GM13977 (cell line): ENCODE measurements around the gene TIGD3.

ENCODE experiments used
- DNase-seq: peaks from one replicate; pipeline ENCODE4 v3.0.0; 2012; ENCODE audit warnings: low spot score
- in situ Hi-C: fragments of 300-500 bp; cut with MboI; formaldehyde crosslinking; loops from one replicate; pipeline ENCODE4 v1.12.0; 2022; ENCODE audit warnings: low sequenced_read_pairs, low pct_unique_long_range_greater_than_20kb, mixed read lengths, inconsistent platforms; ENCODE audit not compliant: unreplicated experiment
- TF ChIP-seq, protein P1 (sequence below): IDR thresholded peaks from 2 replicates; pipeline ENCODE4 v1.5.1; 2012; ENCODE audit warnings: mild to moderate bottlenecking, control low read depth; ENCODE audit not compliant: insufficient read depth; ENCODE audit errors: extremely low read depth, missing control alignments

Gene TIGD3

DNA sequence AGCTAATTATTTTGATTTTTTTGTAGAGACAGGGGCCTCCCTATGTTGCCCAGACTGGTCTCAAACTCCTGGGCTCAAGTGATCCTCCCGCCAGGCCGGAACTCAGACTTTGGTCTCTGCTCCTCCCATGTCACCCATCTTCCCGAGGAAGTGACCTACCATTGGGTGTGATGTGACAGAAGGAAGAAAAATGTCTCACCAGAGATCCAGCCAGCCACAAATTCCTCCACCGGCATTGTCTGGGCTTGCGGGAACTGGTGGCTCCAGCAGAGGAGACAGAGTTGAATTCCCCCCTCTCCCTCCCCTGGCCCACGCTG lies 27.1 kb downstream of the TIGD3 start:
- DNase-seq, result no peak
- TF ChIP-seq, protein P1, sequence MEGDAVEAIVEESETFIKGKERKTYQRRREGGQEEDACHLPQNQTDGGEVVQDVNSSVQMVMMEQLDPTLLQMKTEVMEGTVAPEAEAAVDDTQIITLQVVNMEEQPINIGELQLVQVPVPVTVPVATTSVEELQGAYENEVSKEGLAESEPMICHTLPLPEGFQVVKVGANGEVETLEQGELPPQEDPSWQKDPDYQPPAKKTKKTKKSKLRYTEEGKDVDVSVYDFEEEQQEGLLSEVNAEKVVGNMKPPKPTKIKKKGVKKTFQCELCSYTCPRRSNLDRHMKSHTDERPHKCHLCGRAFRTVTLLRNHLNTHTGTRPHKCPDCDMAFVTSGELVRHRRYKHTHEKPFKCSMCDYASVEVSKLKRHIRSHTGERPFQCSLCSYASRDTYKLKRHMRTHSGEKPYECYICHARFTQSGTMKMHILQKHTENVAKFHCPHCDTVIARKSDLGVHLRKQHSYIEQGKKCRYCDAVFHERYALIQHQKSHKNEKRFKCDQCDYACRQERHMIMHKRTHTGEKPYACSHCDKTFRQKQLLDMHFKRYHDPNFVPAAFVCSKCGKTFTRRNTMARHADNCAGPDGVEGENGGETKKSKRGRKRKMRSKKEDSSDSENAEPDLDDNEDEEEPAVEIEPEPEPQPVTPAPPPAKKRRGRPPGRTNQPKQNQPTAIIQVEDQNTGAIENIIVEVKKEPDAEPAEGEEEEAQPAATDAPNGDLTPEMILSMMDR, result no peak
- in situ Hi-C loops, result no loop called here

DNA sequence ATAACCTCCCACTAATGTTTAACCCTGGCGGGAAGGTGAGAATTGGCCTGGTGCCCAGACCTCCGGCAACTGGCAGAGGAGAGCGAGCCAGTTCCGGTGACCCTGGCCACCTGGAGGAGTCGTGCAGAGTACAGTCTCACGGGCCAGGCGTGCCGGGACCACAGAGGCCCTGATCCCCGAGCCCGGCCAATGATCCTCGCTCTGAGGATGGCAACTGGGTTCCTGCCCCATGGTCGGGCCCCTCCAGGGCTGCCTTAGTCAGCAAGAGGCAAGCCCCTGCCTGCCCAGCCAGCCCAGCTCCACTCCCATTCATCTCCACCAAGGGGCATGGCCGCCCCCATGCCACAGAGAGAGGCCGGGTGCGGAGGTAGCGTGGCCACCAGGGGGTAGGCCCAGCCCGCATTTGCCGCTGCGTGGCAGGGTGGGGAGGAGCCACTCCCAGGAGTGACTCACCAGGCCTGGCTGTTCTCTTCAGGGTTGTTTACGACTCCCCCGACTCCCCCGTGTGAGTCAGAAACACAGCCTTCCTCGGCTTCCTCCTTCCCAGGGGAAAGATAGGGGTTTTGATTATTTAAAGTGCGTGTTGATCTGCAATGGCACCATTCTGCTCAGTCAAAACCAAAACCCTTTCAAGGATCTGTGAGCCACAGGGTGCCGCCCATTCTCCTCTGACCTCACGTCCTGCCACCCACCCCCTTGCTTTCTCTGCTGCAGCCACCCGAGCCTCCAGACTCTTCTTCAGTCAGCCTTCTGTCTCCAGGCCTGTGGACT lies 27.7 kb downstream of the TIGD3 start, which contains the start of gene SLC25A45:
SLC25A45 (minus strand) TSS at position 614 of the 771 bp plus-strand sequence. CDS start 695 bp downstream, outside the sequence.
- in situ Hi-C loops, result no loop called here
- TF ChIP-seq, protein P1, result peak; percentile 75
- DNase-seq, result peak; percentile 78

DNA sequence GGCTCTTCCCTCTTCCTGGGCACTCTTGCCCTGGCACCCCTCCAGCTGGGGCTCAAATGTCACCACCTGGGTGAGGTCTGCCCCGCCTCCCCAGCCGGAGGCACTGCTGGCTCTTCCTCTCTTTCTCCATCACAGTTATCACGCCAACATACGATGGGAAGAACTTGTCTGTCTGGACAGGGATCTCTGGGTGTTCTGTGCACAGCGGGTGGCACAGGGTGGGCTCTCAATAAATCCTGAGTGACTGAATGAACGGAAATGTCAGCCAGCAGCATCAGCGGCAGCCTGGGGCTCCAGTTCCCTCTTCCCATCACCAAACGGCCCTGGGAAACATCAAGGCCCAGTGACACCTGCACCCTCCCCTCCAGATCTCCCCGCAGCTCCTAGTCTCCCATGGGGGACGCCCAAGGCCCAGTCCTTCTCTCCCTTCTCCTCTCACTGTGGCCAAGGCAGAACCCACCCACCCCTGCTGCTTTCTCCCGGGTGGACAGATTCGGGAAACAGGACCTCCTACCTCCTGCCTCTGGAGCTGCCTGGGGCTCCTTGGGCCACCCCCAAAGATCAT lies 28.3 kb downstream of the TIGD3 start:
- DNase-seq, result no peak
- in situ Hi-C loops, result no loop called here
- TF ChIP-seq, protein P1, result no peak

DNA sequence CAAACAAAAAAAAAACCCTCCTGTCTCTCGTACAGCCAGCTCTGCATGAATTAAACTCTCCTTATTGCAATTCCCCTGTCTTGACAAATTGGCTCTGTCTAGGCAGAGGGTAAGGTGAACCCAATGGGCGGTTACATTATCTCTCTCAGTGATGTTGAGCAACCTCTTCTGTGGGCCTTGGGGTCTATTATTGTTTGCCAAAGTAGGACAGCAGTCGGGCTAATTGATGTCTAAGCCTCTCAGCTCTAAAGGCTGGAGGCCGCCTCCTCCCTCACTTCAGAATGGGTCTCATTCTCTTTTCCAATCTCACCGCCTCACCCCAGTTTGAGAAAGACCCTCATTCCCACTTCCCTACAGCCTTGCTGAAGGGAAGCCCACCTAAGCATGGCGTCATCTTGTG lies 29.2 kb downstream of the TIGD3 start:
- TF ChIP-seq, protein P1, result no peak
- in situ Hi-C loops, result no loop called here
- no peak for DNase-seq

DNA sequence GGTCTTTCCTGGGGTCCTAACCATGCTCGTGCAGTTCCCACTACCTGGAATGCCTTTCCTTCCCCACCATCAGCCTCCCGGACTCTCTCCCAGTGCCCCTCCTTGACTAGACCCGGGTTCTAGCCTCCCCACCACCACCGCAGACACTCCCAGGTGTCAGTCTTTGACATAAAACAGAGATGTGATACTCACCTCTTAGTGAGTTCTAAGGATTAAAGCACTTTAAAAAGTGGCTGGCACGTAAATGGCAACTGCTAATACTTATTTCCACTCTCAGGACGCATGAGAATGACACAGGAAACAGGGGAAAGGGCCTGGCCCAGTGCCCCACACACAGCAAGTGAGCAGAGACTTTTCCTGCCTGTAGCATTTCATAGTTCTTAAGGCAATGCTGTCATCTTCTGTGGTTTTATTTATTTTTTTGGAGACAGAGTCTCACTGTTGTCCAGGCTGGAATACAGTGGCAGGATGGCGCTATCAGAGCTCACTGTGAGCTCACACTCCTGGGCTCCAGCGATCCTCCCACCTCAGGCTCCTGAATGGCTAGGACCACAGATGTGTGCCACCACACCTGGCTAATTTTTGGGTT lies 29.8 kb downstream of the TIGD3 start:
- in situ Hi-C loops, result no loop called here
- DNase-seq, result no peak
- TF ChIP-seq, protein P1, result no peak

DNA sequence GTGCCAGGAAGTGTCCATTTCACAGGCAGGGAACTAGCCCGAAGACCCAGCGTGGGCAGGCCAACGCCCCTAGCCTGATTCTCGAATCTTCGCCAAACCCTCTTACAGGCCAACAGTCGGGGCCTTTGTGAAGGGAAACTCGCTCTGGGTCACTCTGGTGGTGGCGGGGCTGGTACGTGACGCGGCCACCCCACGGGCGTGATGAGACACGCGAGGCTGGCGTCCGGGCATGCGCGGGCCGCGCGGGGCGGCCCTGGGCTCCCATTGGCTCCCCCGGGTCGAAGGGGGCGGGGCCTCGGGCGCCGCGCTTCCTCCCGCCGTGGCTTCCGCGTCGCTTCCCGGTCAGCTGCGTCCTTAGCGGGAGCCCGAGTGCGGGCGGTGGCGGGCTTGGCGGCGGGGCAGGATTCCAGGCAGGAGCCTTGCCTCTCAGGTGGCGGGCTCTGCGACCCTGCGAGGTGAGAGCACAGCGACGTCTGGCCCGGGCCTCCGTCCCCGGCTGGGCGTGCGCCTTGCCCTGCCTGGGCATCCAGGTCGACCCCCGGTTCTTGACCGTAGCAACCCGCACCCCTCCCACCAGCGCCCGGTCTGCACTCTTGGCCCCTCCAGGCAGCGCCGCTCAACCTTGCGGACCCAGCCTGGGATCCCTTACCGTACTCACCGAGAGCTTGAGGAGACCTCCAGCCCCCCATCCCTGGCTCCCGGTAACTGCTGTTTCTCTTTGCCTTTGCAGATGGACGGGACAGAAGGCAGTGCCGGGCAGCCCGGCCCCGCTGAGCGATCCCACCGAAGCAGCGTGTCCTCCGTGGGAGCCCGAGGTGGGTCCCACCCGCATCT lies 32.0 kb downstream of the TIGD3 start, which contains the start of gene FRMD8:
FRMD8 (plus strand) TSS at position 331 of the 834 bp plus-strand sequence; CDS start at position 731, 400 bp downstream.
- peak; percentile 95 for DNase-seq
- in situ Hi-C loops, result no loop called here
- TF ChIP-seq, protein P1, result no peak
